Testis (tissue), 3 donors: ENCODE results near the gene COL12A1. TPM values are rescaled to one million over a fixed set of nuclear protein-coding genes. Genes with fewer than 3 reads are reported as not detected.

Source experiments
- DNase-seq: peaks from one replicate; pipeline ENCODE4 v3.0.0-alpha.2; 2019
- H3K27ac ChIP-seq, 2 donors: fragments of 200-600 bp; sonication (generic); one replicate each; pipeline ENCODE4 v1.5.1; 2019
- H3K27me3 ChIP-seq: fragments of 200-600 bp; sonication (generic); one replicate; pipeline ENCODE4 v1.5.1; 2019
- H3K36me3 ChIP-seq: fragments of 200-600 bp; sonication (generic); one replicate; pipeline ENCODE4 v1.5.1; 2017; ENCODE audit warnings: low read depth; ENCODE audit errors: missing control alignments
- H3K4me1 ChIP-seq: fragments of 200-600 bp; sonication (generic); one replicate; pipeline ENCODE4 v1.5.1; 2019
- H3K4me3 ChIP-seq, 2 donors: fragments of 200-600 bp; sonication (generic); one replicate each; pipeline ENCODE4 v1.5.1; 2017 to 2019
- H3K9me3 ChIP-seq: fragments of 200-600 bp; sonication (generic); one replicate; pipeline ENCODE4 v1.5.1; 2017
- POLR2A ChIP-seq: fragments of 450-650 bp; IDR thresholded peaks from one replicate; pipeline ENCODE4 v1.6.1; 2017; ENCODE audit warnings: antibody characterized with exemption, mild to moderate bottlenecking, moderate library complexity
- WGBS, 2 donors: methylation state at CpG; one replicate each; pipeline ENCODE4 v1.1.5; 2018; 5-methylcytosine and 5-hydroxymethylcytosine counted together
- intact Hi-C: fragments of 100-400 bp; cut with DNase I; formaldehyde crosslinking; loops from one replicate; pipeline ENCODE4 v1.15.1; 2023; ENCODE audit warnings: low total_unique reads
- polyA plus RNA-seq: library from polyadenylated mRNA; stranded (reverse); fragments of 350-450 nt; fragmentation: Illumina TruSeq; extraction: RNeasy Lipid Tissue Mini Kit (QIAGEN cat#74804); gene quantifications from one replicate; pipeline ENCODE4 v1.2.3, GENCODE V29; 2014; ENCODE audit warnings: low read depth, low replicate concordance; ENCODE audit not compliant: insufficient read depth
- total RNA-seq, 2 donors: library from RNA; depleted of rRNA; stranded (reverse); fragments of >200 nt; gene quantifications; one replicate each; pipeline ENCODE4 v1.2.3, GENCODE V29; 2016
- TF ChIP-seq, protein P1 (sequence below), 3 experiments: fragments of 450-650 bp in 2 of 3; fragments of 200-600 bp in 1 of 3; sonication (generic) in 1 of 3; IDR thresholded peaks; one replicate each; pipeline ENCODE4 v1.5.1; 2016 to 2019; ENCODE audit warnings: antibody characterized with exemption in 3 of 3, mild to moderate bottlenecking in 2 of 3, moderate library complexity in 1 of 3

The COL12A1 gene
- total and polyA plus RNA-seq, 3 donors from 2014 or later: 11.4 to 27.3 (median 13.6) TPM

DNA sequence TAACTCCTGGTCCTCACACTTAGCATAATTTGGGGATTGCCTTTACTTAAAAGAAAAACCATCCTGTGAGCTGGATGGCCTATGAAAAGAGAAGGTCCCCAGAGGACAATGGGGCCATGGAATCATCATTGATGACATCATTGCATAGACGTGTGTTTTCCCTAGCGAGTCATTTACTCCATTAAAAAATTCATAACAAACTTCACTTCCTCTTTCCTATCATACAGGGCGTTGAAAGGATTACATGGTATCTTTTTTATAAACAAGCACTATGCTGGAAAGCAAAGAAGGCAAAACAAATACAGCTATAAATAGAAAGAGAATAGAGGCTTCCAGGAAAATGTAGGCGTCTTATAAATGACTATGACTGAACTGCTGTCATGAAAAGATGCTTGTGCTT is 11.3 kb upstream of the COL12A1 start:
- Histone ChIP-seq H3K4me3 (no peak overlapping the region), H3K9me3 (no peaks in the 10 kb centered on the region), H3K27me3 (no peaks in the 10 kb centered on the region), H3K27ac (no peak overlapping the region), H3K4me1 (no peaks in the 10 kb centered on the region), H3K36me3 (no peaks in the 10 kb centered on the region)
- WGBS, 2 donors: 31% methylated on average over 4 of the region's 4 CpGs
- no peak for DNase-seq
- intact Hi-C loops: no loop called here
- TF ChIP-seq POLR2A: no peak
- TF ChIP-seq, protein P1, sequence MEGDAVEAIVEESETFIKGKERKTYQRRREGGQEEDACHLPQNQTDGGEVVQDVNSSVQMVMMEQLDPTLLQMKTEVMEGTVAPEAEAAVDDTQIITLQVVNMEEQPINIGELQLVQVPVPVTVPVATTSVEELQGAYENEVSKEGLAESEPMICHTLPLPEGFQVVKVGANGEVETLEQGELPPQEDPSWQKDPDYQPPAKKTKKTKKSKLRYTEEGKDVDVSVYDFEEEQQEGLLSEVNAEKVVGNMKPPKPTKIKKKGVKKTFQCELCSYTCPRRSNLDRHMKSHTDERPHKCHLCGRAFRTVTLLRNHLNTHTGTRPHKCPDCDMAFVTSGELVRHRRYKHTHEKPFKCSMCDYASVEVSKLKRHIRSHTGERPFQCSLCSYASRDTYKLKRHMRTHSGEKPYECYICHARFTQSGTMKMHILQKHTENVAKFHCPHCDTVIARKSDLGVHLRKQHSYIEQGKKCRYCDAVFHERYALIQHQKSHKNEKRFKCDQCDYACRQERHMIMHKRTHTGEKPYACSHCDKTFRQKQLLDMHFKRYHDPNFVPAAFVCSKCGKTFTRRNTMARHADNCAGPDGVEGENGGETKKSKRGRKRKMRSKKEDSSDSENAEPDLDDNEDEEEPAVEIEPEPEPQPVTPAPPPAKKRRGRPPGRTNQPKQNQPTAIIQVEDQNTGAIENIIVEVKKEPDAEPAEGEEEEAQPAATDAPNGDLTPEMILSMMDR (IDR thresholded peaks at IDR 0.05): no peak

DNA sequence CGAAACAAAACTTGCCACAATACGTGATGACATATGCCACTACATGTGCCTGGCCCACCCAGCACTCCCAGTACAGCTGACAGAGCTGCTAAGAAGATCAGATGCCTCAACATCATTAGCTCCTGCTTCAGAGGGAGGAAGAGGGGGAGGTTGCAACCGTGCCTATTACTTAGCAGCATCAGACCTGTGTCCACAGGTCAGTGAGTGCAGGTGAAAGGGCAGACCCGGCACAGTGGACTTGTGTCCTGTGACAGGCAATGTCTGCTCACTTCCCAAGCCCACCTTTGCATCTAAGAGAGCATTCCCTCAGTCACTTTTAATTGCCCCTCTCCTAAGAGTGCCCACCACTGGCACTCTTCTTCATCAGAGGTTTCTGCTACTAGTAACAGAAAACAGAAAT is 9.4 kb upstream of the COL12A1 start:
- TF ChIP-seq, protein P1 (IDR thresholded peaks at IDR 0.05): no peak
- TF ChIP-seq POLR2A: no peak
- no peaks in the 10 kb centered on the region for H3K27me3 ChIP-seq
- intact Hi-C loops: no loop called here
- no peaks in the 10 kb centered on the region for H3K36me3 ChIP-seq
- H3K9me3 ChIP-seq: no peaks in the 10 kb centered on the region
- DNase-seq: no peak
- no peak overlapping the region for H3K27ac ChIP-seq
- no peaks in the 10 kb centered on the region for H3K4me1 ChIP-seq
- 93 to 94% methylated on average over 4 of the region's 4 CpGs for WGBS, 2 donors
- no peak overlapping the region for H3K4me3 ChIP-seq

DNA sequence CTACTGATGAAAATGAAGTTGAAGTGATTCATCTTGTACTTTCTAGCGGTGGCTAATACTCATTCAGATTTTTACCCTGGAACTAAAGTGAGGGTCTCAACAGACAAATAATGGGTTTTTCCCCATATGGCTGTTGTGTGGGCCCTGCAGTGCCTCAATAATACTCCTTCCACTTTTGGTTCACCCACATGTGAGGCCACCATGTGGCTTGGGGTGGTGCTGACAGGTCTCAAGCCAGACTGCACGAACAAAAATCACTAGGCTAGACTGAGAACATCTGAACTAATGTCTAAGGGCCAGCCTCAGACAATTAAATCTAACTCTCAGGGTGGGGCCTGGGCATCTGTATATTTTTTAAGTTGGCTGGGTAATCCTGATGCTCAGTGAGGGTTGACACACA is 7.9 kb upstream of the COL12A1 start:
- no peak overlapping the region for H3K4me3 ChIP-seq
- H3K9me3 ChIP-seq: no peaks in the 10 kb centered on the region
- no peaks in the 10 kb centered on the region for H3K27me3 ChIP-seq
- no peak overlapping the region for H3K27ac ChIP-seq
- no peak for TF ChIP-seq POLR2A
- TF ChIP-seq, protein P1 (IDR thresholded peaks at IDR 0.05): no peak
- WGBS, 2 donors: 82 to 88% methylated on average over 2 of the region's 2 CpGs
- no peak for DNase-seq
- no peaks in the 10 kb centered on the region for H3K36me3 ChIP-seq
- H3K4me1 ChIP-seq: peaks cover 4% of the 10 kb centered on the region
- intact Hi-C loops: no loop called here

DNA sequence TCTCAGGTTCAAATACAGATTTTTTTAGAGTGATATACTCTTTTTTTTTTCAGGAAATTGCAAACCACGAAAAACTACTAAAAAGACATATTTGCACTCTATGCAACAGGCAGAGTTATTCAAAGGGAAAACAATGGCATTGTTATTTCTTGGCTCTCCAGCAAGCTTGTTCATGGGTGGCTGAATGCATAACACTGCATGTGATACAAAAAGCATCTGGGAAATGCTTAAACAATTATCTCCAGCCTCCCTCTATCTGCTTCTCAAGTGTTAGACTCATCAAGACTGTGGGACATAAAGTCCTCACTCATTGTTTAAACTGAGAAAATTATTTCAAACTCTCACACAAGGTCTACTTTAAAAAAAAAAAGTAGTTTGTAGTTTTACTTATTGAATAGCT is 7.3 kb upstream of the COL12A1 start:
- H3K36me3 ChIP-seq: no peaks in the 10 kb centered on the region
- no peak for TF ChIP-seq POLR2A
- TF ChIP-seq, protein P1 (IDR thresholded peaks at IDR 0.05): no peak
- H3K27me3 ChIP-seq: no peaks in the 10 kb centered on the region
- DNase-seq: no peak
- no peaks in the 10 kb centered on the region for H3K9me3 ChIP-seq
- no peak overlapping the region for H3K27ac ChIP-seq
- no peak overlapping the region for H3K4me3 ChIP-seq
- WGBS, 2 donors: 27 to 59% methylated on average over 1 of the region's 1 CpG
- H3K4me1 ChIP-seq: peaks cover 10% of the 10 kb centered on the region
- intact Hi-C loops: no loop called here

DNA sequence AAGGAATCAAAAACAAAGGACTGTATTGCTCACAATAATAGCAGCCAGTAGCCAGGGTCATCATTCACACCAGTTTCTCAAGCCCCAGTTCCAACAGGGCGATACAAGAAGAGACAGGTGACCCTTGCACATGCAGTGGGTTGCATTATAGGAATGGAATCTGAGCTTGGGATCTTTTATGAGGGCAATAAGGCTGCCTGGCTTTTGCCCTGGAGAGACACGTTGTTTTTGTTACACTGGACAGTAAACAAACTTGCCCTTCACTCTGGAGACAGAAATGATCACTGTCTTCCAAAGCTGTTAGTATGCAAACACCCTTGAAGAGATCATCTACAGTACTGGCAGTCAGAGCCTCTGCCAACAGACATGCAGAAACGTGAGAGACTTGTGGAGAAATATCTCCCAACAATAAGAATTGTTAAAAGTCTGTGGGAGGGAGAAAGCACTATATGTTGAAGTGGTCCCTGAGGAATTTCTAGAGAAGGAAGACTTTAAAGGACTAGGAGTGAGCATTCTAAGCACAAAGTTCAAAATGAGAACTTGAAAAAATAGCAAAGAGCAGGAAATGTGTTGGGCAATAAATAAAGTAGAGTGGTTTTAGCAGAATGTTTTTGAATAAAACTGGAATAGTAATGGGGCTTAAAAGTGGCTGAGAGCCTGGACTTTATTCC is 6.2 kb upstream of the COL12A1 start:
- H3K36me3 ChIP-seq: no peaks in the 10 kb centered on the region
- no peak overlapping the region for H3K27ac ChIP-seq
- H3K27me3 ChIP-seq: no peaks in the 10 kb centered on the region
- intact Hi-C loops: no loop called here
- no peak overlapping the region for H3K4me3 ChIP-seq
- no peaks in the 10 kb centered on the region for H3K9me3 ChIP-seq
- TF ChIP-seq POLR2A: no peak
- TF ChIP-seq, protein P1 (IDR thresholded peaks at IDR 0.05): no peak
- no peak for DNase-seq
- 26 to 40% methylated on average over 3 of the region's 3 CpGs for WGBS, 2 donors
- H3K4me1 ChIP-seq: peaks cover 11% of the 10 kb centered on the region
